GM18517 (cell line): Measurements from ENCODE around the gene HGFAC.
"Not testable (repeated sequence)": the region's sequence is repeated elsewhere in the genome, so short reads cannot be mapped to it uniquely, and the experiment has no call there.

Experiments used
- ATAC-seq: cut with Tn5 transposase; IDR thresholded peaks from one replicate; pipeline ENCODE4 v1.9.1; 2021; ENCODE audit warnings: mild to moderate bottlenecking, moderate library complexity; ENCODE audit not compliant: unreplicated experiment

Gene HGFAC

GRCh38 chr4:3459156-3459555, 17.4 kb downstream of the HGFAC start:
- not testable (repeated sequence) for ATAC-seq

- ATAC-seq, result no peak
Measured at GRCh38 chr4:3460926-3461325, 19.2 kb downstream of the HGFAC start.

- ATAC-seq, result no peak
Measured at GRCh38 chr4:3461515-3462291, 19.9 kb downstream of the HGFAC start.

GRCh38 chr4:3462321-3462789, 20.6 kb downstream of the HGFAC start:
- no peak for ATAC-seq

- no peak for ATAC-seq
Measured at GRCh38 chr4:3462790-3463415, 21.1 kb downstream of the HGFAC start, which contains the start of gene DOK7. Gene DOK7, plus strand, starts transcription at chr4:3463306. Its CDS starts 70 bp downstream, at chr4:3463376.

- no peak for ATAC-seq
Measured at GRCh38 chr4:3463556-3464348, 22.0 kb downstream of the HGFAC start.

- no peak for ATAC-seq
Measured at GRCh38 chr4:3464349-3464905, 22.7 kb downstream of the HGFAC start.

GRCh38 chr4:3464911-3465697, 23.3 kb downstream of the HGFAC start:
- ATAC-seq, result no peak

GRCh38 chr4:3465698-3466671, 24.2 kb downstream of the HGFAC start:
- no peak for ATAC-seq

GRCh38 chr4:3466691-3467600, 25.2 kb downstream of the HGFAC start:
- no peak for ATAC-seq

- no peak for ATAC-seq
Measured at GRCh38 chr4:3467601-3468031, 25.8 kb downstream of the HGFAC start.

GRCh38 chr4:3468154-3468553, 26.4 kb downstream of the HGFAC start:
- ATAC-seq, result no peak

- ATAC-seq, result no peak
Measured at GRCh38 chr4:3468804-3469203, 27.0 kb downstream of the HGFAC start.

- ATAC-seq, result no peak
Measured at GRCh38 chr4:3469386-3470243, 27.8 kb downstream of the HGFAC start.

GRCh38 chr4:3470244-3471097, 28.7 kb downstream of the HGFAC start:
- ATAC-seq, result no peak

GRCh38 chr4:3471098-3471760, 29.5 kb downstream of the HGFAC start:
- ATAC-seq, result no peak
